Measurements from ENCODE around the gene NRP1.
"Not testable (repeated sequence)": the region's sequence is repeated elsewhere in the genome, so short reads cannot be mapped to it uniquely, and the experiment has no call there.

Gene NRP1

GRCh38 chr10:33334153-33334804, at the start of gene NRP1:
NRP1 (minus strand) TSS chr10:33334667; CDS start chr10:33334382, 285 bp downstream.
- intact Hi-C loops (cut with DNase I; ENCODE audit: low total_unique reads): loop anchor here (10.0 kb wide), 1 partner anchor 951 kb away; no protein-coding TSS in a partner anchor
- peak; percentile 48 to 72 for DNase-seq

GRCh38 chr10:33384201-33384600, 49.7 kb upstream of the NRP1 start:
- DNase-seq; intact Hi-C loops (cut with DNase I; ENCODE audit: low total_unique reads); H3K4me3 ChIP-seq; H3K36me3 ChIP-seq; H3K9me3 ChIP-seq; H3K27ac ChIP-seq; H3K27me3 ChIP-seq: not testable (repeated sequence)
- H3K4me1 ChIP-seq: peaks cover 0 to 17% (median 0%) of the 10 kb centered on the region in 4 donors

More at GRCh38 chr10:33334153-33334804, at the start of gene NRP1:
- H3K4me1 ChIP-seq: peaks cover 0 to 45% (median 27%) of the 10 kb centered on the region in 4 donors
- H3K36me3 ChIP-seq: peaks cover 0 to 5% (median 0%) of the 10 kb centered on the region in 3 donors
- TF ChIP-seq CTCF (IDR thresholded peaks at IDR 0.05): no peak
- no peaks in the 10 kb centered on the region for H3K27me3 ChIP-seq
- H3K9me3 ChIP-seq: no peaks in the 10 kb centered on the region
- peak within 1 kb of the TSS; percentile 90 to 93 for H3K27ac ChIP-seq
- peak within 1 kb of the TSS; percentile 67 to 93 for H3K4me3 ChIP-seq

GRCh38 chr10:33382921-33383713, 48.6 kb upstream of the NRP1 start:
- Histone ChIP-seq H3K4me1 (peaks cover 0 to 17% (median 0%) of the 10 kb centered on the region in 4 donors), H3K9me3 (no peaks in the 10 kb centered on the region), H3K27me3 (no peaks in the 10 kb centered on the region), H3K27ac (no peak overlapping the region), H3K4me3 (no peak overlapping the region), H3K36me3 (no peaks in the 10 kb centered on the region)
- intact Hi-C loops (cut with DNase I; ENCODE audit: low total_unique reads): no loop called here
- DNase-seq: no peak
- TF ChIP-seq CTCF (IDR thresholded peaks at IDR 0.05): no peak

- no peak overlapping the region for H3K27ac ChIP-seq
- peaks cover 0 to 20% (median 0%) of the 10 kb centered on the region in 4 donors for H3K4me1 ChIP-seq
- H3K9me3 ChIP-seq: no peaks in the 10 kb centered on the region
- H3K36me3 ChIP-seq: no peaks in the 10 kb centered on the region
- no peaks in the 10 kb centered on the region for H3K27me3 ChIP-seq
- DNase-seq: no peak
- TF ChIP-seq CTCF (IDR thresholded peaks at IDR 0.05): no peak
- intact Hi-C loops (cut with DNase I; ENCODE audit: low total_unique reads): no loop called here
- no peak overlapping the region for H3K4me3 ChIP-seq
Measured at GRCh38 chr10:33382216-33382600, 47.7 kb upstream of the NRP1 start.

- no peak for DNase-seq
- no peak for TF ChIP-seq CTCF (IDR thresholded peaks at IDR 0.05)
- Histone ChIP-seq H3K9me3 (no peaks in the 10 kb centered on the region), H3K4me1 (peaks cover 0 to 25% (median 0%) of the 10 kb centered on the region in 4 donors), H3K36me3 (no peaks in the 10 kb centered on the region), H3K27me3 (no peaks in the 10 kb centered on the region), H3K27ac (no peak overlapping the region), H3K4me3 (no peak overlapping the region)
- intact Hi-C loops (cut with DNase I; ENCODE audit: low total_unique reads): no loop called here
Measured at GRCh38 chr10:33381451-33382215, 47.2 kb upstream of the NRP1 start.
